Neural progenitor cell (in vitro differentiated cells): ENCODE measurements around the gene CAV2.

ENCODE experiments used
- CTCF ChIP-seq: fragments of 200-600 bp; sonication (generic); IDR thresholded peaks from 2 replicates; pipeline ENCODE4 v1.5.1; 2017; ENCODE audit warnings: antibody characterized with exemption, mild to moderate bottlenecking
- EZH2 ChIP-seq: fragments of 200-600 bp; sonication (generic); IDR thresholded peaks from 2 replicates; pipeline ENCODE4 v1.6.1; 2017; ENCODE audit warnings: antibody characterized with exemption, mild to moderate bottlenecking, moderate library complexity
- EZH2phosphoT487 ChIP-seq: fragments of 200-600 bp; sonication (generic); IDR thresholded peaks from 2 replicates; pipeline ENCODE4 v1.6.1; 2017; ENCODE audit warnings: antibody characterized with exemption

- no peak for TF ChIP-seq CTCF
- no peak for TF ChIP-seq EZH2phosphoT487
- TF ChIP-seq EZH2, result no peak
Measured at GRCh38 chr7:116516324-116516723, 16.8 kb downstream of the CAV2 start.
